ENCODE results near the gene PDE4B.

PDE4B gene

DNA sequence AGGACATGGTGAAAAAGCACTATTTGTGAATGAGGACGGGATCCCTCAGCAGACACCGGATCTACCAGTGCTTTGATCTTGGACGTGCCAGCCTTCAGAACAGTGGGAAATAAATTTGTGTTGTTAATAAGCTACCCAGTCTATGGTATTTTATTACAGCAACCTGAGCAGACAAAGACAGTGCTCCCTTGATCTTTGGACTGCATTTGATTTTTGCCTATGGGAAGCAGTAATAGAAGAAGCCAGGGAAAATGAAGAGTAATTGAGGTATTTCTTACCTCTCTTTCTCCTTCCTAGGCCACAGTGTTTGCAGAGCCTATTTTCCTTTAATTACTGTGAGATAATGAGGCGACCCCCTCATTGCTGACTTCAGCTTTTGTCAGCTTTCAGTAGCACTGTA is 87.9 kb downstream of the PDE4B start:
- TF ChIP-seq, protein P1, sequence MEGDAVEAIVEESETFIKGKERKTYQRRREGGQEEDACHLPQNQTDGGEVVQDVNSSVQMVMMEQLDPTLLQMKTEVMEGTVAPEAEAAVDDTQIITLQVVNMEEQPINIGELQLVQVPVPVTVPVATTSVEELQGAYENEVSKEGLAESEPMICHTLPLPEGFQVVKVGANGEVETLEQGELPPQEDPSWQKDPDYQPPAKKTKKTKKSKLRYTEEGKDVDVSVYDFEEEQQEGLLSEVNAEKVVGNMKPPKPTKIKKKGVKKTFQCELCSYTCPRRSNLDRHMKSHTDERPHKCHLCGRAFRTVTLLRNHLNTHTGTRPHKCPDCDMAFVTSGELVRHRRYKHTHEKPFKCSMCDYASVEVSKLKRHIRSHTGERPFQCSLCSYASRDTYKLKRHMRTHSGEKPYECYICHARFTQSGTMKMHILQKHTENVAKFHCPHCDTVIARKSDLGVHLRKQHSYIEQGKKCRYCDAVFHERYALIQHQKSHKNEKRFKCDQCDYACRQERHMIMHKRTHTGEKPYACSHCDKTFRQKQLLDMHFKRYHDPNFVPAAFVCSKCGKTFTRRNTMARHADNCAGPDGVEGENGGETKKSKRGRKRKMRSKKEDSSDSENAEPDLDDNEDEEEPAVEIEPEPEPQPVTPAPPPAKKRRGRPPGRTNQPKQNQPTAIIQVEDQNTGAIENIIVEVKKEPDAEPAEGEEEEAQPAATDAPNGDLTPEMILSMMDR (IDR thresholded peaks at IDR 0.05; ENCODE audit: extremely low read depth, missing control alignments): no peak
- no peak for DNase-seq (ENCODE audit: low spot score)

DNA sequence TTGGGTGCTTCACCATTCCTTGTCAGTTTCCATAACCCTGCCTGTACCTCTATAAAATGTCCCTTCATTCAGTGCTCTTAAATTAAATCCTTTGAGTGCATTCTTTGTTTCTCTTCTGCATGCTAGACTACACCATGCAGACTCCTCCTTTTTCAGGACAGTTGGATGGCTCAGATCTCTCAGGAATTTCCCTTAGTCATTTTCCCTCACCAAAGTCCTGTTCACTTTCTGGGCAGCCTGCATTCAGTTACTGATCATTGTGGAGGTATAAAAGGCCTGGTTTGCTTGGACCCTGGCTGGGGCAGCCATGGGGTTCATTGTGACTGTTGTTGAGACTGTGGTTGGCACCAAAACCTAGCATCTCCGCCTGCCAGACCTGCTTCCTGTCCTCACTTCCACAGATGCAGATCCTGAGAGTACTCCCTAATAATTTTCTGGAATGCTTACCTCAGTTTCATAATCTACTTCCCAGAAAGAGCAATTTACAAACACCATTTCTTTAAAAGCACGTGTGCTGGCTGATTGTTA is 88.4 kb downstream of the PDE4B start:
- TF ChIP-seq, protein P1 (IDR thresholded peaks at IDR 0.05; ENCODE audit: extremely low read depth, missing control alignments): no peak
- DNase-seq (ENCODE audit: low spot score): no peak

DNA sequence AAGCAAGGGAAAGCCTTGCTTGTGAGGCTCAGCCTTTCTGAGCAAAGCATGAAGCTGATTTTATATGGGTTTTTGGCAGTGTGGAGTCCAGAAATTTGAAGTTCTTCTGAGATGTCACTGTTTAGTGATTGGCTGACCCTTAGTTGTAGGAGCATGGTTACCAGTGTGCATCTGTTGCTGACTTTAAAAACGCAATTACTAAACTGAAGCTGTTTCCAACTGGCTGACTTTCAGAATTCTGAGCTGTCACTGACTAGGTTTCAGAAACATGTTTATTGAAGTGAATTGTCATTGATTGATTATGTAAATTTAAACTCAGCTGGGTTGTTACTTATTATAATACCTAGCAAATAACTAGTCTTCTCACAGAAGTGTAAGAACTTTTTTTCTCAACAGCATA is 89.4 kb downstream of the PDE4B start:
- DNase-seq (ENCODE audit: low spot score): no peak
- TF ChIP-seq, protein P1 (IDR thresholded peaks at IDR 0.05; ENCODE audit: extremely low read depth, missing control alignments): no peak

DNA sequence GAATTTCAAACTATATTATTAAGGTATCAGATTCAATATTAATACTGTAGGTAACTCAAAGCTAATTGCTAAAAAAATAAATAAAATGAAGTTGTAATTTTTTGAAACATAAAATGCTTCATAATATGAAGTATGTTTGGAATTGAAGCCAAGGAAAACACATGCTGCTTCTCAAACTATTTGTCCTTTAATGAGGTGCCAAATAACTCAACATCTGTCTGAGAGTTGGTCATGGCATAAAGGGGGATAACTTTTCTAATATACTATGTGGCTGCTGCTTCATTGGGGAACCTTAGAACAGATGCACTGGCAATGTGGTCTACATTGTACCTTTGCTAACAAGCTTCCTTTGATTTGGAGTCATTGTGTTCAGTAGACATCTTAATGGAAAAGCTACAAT is 96.7 kb downstream of the PDE4B start:
- no peak for DNase-seq (ENCODE audit: low spot score)
- TF ChIP-seq, protein P1 (IDR thresholded peaks at IDR 0.05; ENCODE audit: extremely low read depth, missing control alignments): no peak

DNA sequence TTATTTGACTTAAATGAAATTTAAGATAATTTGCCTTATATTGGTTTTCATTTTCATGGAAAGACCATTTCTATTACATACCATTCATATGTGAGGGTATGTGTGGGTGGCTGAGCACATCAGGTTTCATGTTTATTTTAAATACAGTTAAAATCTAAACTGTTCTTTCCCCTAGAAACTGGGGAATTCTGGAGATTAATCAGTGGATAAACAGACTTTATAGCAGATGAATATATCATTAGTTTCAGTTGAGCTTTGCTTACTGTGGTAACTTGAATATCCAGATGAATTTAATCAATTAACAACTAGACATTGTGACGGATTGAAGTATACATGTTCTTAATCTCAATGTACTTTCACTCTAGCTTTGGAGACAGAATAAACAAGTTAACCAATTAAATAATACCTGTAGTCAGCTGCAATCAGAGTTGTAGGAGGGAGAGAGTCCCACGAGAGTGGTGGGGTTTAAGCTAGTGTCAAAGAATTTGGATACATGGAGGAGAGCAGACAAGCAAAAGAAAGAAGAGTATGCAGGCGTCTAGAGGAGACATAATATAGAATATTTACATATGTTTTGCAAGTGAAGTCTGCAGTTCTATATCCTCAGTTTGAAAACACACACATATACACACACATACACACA is 97.6 kb downstream of the PDE4B start:
- DNase-seq (ENCODE audit: low spot score): no peak
- TF ChIP-seq, protein P1 (IDR thresholded peaks at IDR 0.05; ENCODE audit: extremely low read depth, missing control alignments): no peak

DNA sequence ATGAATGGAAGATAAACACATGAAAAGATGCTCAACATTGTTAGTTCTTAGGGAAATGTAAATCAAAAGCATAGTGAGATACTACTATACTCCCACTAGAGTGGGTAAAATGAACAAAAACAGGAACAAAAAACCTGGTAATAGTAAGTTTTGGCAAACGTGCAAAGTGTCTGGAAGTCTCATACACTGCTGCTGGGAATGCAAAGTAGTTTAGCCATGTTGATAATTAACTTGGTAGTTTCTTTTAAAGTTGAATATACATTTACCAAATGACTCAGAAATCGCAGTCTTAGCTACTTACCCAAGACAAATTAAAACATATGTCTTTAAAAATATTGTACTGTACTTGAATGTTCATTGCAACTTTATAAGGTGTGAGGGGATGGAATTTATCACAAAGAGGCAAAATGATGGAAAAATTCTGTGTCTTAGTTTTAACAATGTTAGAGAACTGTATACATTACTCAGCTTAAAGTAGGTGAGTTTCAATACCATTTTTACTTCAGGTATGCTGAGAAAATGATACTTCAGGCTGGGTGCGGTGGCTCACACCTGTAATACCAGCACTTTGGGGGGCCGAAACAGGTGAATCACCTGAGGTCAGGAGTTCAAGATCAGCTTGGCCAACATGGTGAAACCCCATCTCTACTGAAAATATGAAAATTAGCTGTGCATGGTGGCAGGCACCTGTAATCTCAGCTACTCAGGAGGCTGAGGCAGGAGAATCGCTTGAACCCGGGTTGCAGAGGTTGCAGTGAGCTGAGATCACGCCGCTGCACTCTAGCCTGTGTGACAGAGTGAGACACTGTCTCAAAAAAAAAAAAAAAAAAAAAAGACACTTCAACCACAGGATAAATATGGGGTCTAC is 102.3 kb downstream of the PDE4B start:
- TF ChIP-seq, protein P1 (IDR thresholded peaks at IDR 0.05; ENCODE audit: extremely low read depth, missing control alignments): no peak
- peak; percentile 4 for DNase-seq (ENCODE audit: low spot score)

DNA sequence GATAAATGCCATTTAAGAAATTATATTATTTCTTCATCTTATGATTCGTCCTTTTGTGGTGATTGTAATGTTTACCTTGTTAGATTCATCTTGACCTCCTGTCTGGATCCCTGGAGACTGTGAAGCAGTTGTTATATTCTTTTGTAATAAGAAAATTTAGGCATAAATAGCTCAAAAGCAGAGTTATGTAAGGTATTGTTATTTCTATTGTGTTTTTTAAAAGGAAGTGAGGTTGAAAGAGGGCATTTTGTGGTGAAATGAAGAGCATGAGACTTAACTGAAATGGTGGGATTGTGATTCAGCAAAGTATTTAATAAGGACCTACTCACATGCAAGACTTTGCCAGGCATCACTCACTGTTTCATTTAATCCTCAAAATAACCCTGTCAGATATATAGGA is 104.0 kb downstream of the PDE4B start:
- DNase-seq (ENCODE audit: low spot score): no peak
- TF ChIP-seq, protein P1 (IDR thresholded peaks at IDR 0.05; ENCODE audit: extremely low read depth, missing control alignments): no peak

Data from GM20000 (cell line).